ENCODE measurements around the gene CYP4F11.
A peak's percentile ranks its signal among the peaks of the same experiment; 100 is the strongest.

CYP4F11 gene, protein sequence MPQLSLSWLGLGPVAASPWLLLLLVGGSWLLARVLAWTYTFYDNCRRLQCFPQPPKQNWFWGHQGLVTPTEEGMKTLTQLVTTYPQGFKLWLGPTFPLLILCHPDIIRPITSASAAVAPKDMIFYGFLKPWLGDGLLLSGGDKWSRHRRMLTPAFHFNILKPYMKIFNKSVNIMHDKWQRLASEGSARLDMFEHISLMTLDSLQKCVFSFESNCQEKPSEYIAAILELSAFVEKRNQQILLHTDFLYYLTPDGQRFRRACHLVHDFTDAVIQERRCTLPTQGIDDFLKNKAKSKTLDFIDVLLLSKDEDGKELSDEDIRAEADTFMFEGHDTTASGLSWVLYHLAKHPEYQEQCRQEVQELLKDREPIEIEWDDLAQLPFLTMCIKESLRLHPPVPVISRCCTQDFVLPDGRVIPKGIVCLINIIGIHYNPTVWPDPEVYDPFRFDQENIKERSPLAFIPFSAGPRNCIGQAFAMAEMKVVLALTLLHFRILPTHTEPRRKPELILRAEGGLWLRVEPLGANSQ

DNA sequence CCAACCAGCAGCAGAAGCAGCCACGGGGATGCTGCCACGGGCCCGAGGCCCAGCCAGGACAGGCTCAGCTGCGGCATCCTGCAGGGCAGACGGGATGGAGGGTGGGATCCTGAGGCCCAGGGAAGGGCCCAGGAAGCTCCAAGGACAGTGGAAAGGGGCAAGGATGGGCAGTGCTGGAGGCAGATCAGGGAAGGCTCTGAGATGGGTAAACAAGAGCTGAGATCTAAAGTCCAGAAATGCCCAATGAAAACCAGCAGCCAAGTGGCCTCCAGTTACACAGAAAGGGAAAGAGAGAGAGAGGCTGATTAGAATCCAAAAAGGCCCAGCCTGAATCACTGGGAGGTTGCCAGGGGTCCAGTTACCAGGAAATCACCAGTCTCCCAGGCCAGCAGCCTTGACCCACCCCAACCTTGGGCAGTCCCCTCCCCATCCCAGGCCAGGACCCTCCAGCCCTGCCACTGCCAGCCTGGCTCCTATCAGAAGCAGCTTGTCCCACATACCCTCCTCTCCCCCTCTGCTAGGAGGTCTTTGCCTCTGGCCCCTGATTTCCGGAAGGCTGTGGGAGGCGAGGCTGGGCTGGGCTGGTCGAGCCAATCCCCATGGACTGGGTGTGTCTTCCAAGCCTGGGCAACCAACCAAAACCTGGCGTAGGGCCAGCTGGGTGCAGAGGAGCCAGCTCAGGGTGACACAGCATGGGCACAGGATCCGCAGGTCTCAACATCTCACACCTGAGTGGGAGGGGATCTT lies at the start of gene CYP4F11:
CYP4F11 (minus strand) TSS at position 198 of the 747 bp plus-strand sequence; CDS start at position 77, 121 bp downstream.
- H3K4me2 ChIP-seq (ENCODE audit: insufficient read depth, low read length) = no peak within 1 kb of the TSS
- no peaks in the 10 kb centered on the region for H3K79me2 ChIP-seq (ENCODE audit: insufficient read depth, low read length)
- ATAC-seq (ENCODE audit: insufficient read depth, low read depth) (peak; percentile 31; the same call in 1 of the 3 replicates), DNase-seq (peak; percentile 20)
- no peaks in the 10 kb centered on the region for H3K27me3 ChIP-seq (ENCODE audit: insufficient read depth, low read length, poor library complexity)
- no peak within 1 kb of the TSS for H3K4me3 ChIP-seq (ENCODE audit: low read depth in 1 of 2, low read length in 2 of 2)
- H3K9me3 ChIP-seq (ENCODE audit: insufficient read depth, low read length, severe bottlenecking) = no peaks in the 10 kb centered on the region
- H3K9ac ChIP-seq (ENCODE audit: low read depth, low read length) = no peak within 1 kb of the TSS
- H3K36me3 ChIP-seq (ENCODE audit: insufficient read depth, low read length) = no peaks in the 10 kb centered on the region
- no peak within 1 kb of the TSS for H3K27ac ChIP-seq (ENCODE audit: low read length)
- no peaks in the 10 kb centered on the region for H3K4me1 ChIP-seq (ENCODE audit: insufficient read depth, low read length)
- TF ChIP-seq EZH2 (IDR thresholded peaks at IDR 0.05; ENCODE audit: borderline replicate concordance, low read depth, low read length, severe bottlenecking) = no peak
- H2AFZ ChIP-seq (ENCODE audit: low read depth, low read length) = no peak within 1 kb of the TSS
- no peaks in the 10 kb centered on the region for H4K20me1 ChIP-seq (ENCODE audit: insufficient read depth, low read length)

DNA sequence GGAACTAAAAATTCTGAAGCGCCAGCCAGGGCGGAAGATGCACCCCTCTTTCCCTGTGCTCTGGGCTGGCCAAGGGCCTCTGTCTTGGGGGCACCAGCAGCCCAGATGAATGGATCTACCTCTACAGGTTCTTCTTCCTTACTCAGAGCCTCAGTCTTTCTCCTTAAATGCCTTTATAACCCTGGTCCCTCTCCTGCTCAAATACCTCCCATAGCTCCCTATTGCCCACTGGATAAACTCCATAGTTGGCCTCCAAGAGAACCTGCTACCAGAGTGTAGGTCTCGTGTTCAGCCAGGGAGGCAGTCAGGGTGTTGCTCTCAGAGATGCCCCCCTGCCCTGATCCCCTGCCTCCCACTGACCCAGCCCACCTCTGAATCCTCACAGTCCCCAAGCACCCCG lies 45.0 kb upstream of the CYP4F11 start:
- Histone ChIP-seq H3K9ac (ENCODE audit: low read depth, low read length) (no peak overlapping the region), H3K27ac (ENCODE audit: low read length) (no peak overlapping the region), H3K4me3 (ENCODE audit: low read depth in 1 of 2, low read length in 2 of 2) (no peak overlapping the region), H3K36me3 (ENCODE audit: insufficient read depth, low read length) (no peaks in the 10 kb centered on the region), H2AFZ (ENCODE audit: low read depth, low read length) (no peak overlapping the region), H3K4me1 (ENCODE audit: insufficient read depth, low read length) (no peaks in the 10 kb centered on the region), H3K27me3 (ENCODE audit: insufficient read depth, low read length, poor library complexity) (no peaks in the 10 kb centered on the region), H3K9me3 (ENCODE audit: insufficient read depth, low read length, severe bottlenecking) (no peaks in the 10 kb centered on the region), H3K79me2 (ENCODE audit: insufficient read depth, low read length) (no peaks in the 10 kb centered on the region), H3K4me2 (ENCODE audit: insufficient read depth, low read length) (no peak overlapping the region), H4K20me1 (ENCODE audit: insufficient read depth, low read length) (no peaks in the 10 kb centered on the region)
- ATAC-seq (ENCODE audit: insufficient read depth, low read depth) (no peak), DNase-seq (no peak)
- TF ChIP-seq, protein P1, sequence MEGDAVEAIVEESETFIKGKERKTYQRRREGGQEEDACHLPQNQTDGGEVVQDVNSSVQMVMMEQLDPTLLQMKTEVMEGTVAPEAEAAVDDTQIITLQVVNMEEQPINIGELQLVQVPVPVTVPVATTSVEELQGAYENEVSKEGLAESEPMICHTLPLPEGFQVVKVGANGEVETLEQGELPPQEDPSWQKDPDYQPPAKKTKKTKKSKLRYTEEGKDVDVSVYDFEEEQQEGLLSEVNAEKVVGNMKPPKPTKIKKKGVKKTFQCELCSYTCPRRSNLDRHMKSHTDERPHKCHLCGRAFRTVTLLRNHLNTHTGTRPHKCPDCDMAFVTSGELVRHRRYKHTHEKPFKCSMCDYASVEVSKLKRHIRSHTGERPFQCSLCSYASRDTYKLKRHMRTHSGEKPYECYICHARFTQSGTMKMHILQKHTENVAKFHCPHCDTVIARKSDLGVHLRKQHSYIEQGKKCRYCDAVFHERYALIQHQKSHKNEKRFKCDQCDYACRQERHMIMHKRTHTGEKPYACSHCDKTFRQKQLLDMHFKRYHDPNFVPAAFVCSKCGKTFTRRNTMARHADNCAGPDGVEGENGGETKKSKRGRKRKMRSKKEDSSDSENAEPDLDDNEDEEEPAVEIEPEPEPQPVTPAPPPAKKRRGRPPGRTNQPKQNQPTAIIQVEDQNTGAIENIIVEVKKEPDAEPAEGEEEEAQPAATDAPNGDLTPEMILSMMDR (IDR thresholded peaks at IDR 0.05; ENCODE audit: borderline replicate concordance, extremely low read depth, low read length, poor library complexity, severe bottlenecking) = no peak
- no peak for TF ChIP-seq EZH2 (IDR thresholded peaks at IDR 0.05; ENCODE audit: borderline replicate concordance, low read depth, low read length, severe bottlenecking)

DNA sequence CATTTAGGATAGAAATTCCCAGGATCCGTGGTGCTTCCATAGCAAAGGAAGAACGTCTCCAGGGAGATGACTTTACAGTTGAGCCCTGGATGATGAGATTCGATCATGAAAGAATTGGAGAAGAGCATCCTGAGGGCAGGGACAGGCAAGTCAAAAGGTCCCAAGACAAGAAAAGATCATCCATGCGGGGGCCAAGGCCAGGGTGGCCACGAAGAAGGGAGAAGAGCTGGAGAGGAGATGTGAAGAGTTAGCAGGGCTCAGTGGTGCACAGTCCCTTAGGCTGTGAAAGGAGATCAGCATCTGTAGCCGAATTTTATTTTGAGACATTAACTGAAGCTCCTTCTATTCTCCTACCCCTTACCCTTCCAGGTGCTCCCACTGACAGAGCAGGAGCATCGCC lies 43.4 kb upstream of the CYP4F11 start:
- H3K4me1 ChIP-seq (ENCODE audit: insufficient read depth, low read length) = no peaks in the 10 kb centered on the region
- no peaks in the 10 kb centered on the region for H3K9me3 ChIP-seq (ENCODE audit: insufficient read depth, low read length, severe bottlenecking)
- H3K79me2 ChIP-seq (ENCODE audit: insufficient read depth, low read length) = no peaks in the 10 kb centered on the region
- no peak for DNase-seq
- no peak overlapping the region for H3K4me3 ChIP-seq (ENCODE audit: low read depth in 1 of 2, low read length in 2 of 2)
- no peaks in the 10 kb centered on the region for H4K20me1 ChIP-seq (ENCODE audit: insufficient read depth, low read length)
- no peak overlapping the region for H3K4me2 ChIP-seq (ENCODE audit: insufficient read depth, low read length)
- no peak overlapping the region for H3K9ac ChIP-seq (ENCODE audit: low read depth, low read length)
- no peak for ATAC-seq (ENCODE audit: insufficient read depth, low read depth)
- no peaks in the 10 kb centered on the region for H3K27me3 ChIP-seq (ENCODE audit: insufficient read depth, low read length, poor library complexity)
- H3K27ac ChIP-seq (ENCODE audit: low read length) = no peak overlapping the region
- H2AFZ ChIP-seq (ENCODE audit: low read depth, low read length) = no peak overlapping the region
- TF ChIP-seq, protein P1 (IDR thresholded peaks at IDR 0.05; ENCODE audit: borderline replicate concordance, extremely low read depth, low read length, poor library complexity, severe bottlenecking) = no peak
- no peak for TF ChIP-seq EZH2 (IDR thresholded peaks at IDR 0.05; ENCODE audit: borderline replicate concordance, low read depth, low read length, severe bottlenecking)
- no peaks in the 10 kb centered on the region for H3K36me3 ChIP-seq (ENCODE audit: insufficient read depth, low read length)

Measured in DND-41 (cell line).